Activated naive CD8-positive, alpha-beta T cell treated with anti-CD3 and anti-CD28 coated beads, Interleukin-2, amount 50 U/mL, for 24 hours (primary cell): ENCODE data around the gene ANKFN1.

Source experiments
- ATAC-seq: fragments of 150-1000 bp; cut with Tn5 transposase; one replicate; pipeline ENCODE4 v1.10.0; 2021
- DNase-seq: peaks from one replicate; pipeline ENCODE4 v3.0.0; 2021
- H3K27ac Mint-ChIP-seq: one replicate; pipeline ENCODE4 v1.8.0; 2021; ENCODE audit warnings: mild to moderate bottlenecking, mixed read lengths
- H3K27me3 Mint-ChIP-seq: one replicate; pipeline ENCODE4 v1.8.0; 2021; ENCODE audit warnings: mixed read lengths
- H3K36me3 Mint-ChIP-seq: one replicate; pipeline ENCODE4 v1.8.0; 2021; ENCODE audit warnings: low read depth, mixed read lengths
- H3K4me1 Mint-ChIP-seq: one replicate; pipeline ENCODE4 v1.8.0; 2021; ENCODE audit warnings: mixed read lengths
- H3K4me3 Mint-ChIP-seq: one replicate; pipeline ENCODE4 v1.8.0; 2021; ENCODE audit warnings: mild to moderate bottlenecking, moderate library complexity, mixed read lengths
- H3K9me3 Mint-ChIP-seq: one replicate; pipeline ENCODE4 v1.8.0; 2021; ENCODE audit warnings: mixed read lengths

Gene ANKFN1, protein sequence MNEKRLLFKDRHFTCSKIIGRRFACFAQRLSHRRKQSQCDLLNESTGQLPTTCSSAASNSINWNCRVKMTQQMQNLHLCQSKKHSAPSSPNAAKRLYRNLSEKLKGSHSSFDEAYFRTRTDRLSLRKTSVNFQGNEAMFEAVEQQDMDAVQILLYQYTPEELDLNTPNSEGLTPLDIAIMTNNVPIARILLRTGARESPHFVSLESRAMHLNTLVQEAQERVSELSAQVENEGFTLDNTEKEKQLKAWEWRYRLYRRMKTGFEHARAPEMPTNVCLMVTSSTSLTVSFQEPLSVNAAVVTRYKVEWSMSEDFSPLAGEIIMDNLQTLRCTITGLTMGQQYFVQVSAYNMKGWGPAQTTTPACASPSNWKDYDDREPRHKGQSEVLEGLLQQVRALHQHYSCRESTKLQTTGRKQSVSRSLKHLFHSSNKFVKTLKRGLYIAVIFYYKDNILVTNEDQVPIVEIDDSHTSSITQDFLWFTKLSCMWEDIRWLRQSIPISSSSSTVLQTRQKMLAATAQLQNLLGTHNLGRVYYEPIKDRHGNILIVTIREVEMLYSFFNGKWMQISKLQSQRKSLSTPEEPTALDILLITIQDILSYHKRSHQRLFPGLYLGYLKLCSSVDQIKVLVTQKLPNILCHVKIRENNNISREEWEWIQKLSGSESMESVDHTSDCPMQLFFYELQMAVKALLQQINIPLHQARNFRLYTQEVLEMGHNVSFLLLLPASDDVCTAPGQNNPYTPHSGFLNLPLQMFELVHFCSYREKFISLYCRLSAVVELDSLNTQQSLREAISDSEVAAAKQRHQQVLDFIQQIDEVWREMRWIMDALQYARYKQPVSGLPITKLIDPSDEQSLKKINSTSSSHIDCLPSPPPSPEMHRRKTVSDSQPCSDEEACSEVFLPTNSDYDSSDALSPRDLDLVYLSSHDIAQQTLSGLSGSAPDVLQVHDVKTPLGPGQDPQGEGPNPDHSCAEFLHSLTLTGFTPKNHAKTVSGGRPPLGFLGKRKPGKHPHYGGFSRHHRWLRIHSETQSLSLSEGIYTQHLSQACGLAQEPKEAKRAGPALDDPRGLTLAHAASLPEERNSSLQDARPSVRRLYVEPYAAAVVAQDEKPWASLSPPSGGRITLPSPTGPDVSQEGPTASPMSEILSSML

DNA sequence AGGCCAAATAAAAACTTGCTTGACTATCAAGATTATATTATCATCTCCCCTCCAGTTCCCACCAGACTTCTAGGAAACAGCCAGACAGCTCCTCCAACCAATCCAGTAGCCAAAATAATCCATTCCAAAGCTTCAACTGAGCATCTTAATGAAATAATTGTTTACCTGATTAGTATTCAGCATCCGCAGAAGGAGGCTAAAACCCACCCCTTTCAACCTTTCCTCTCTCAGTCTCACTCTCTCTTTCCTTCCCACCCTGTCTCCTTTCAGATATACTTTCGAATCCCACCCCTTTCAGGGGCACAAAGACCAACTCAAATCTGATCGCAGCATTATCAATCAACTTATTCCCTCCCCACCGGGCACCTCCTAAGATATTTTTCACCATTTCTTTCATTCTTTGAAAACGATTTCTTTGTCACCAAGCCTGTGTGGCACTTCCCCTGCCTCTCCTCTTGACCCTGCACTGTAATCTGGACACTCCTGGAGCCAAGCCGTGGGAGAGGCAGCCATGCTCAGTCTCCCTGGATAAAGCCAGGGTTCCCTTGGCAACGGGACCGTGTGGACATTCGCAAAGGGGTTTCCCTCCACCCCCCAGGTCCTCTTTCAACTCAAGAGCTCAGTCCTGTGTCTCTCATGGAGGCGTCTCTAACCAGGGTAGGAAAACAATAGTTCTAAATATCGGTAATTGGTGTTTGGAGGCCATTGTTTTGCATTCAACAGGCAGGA is at the start of gene ANKFN1:
TSS of gene ANKFN1 (plus strand) at position 602 of the 729 bp plus-strand sequence. CDS start 59,193 bp downstream, outside the sequence.
- Mint-ChIP-seq H3K36me3 (no peaks in the 10 kb centered on the region), H3K27me3 (peaks cover 3% of the 10 kb centered on the region), H3K4me3 (no peak within 1 kb of the TSS), H3K9me3 (no peaks in the 10 kb centered on the region), H3K27ac (no peak within 1 kb of the TSS), H3K4me1 (no peaks in the 10 kb centered on the region)
- DNase-seq (no peak), ATAC-seq (no peak)

DNA sequence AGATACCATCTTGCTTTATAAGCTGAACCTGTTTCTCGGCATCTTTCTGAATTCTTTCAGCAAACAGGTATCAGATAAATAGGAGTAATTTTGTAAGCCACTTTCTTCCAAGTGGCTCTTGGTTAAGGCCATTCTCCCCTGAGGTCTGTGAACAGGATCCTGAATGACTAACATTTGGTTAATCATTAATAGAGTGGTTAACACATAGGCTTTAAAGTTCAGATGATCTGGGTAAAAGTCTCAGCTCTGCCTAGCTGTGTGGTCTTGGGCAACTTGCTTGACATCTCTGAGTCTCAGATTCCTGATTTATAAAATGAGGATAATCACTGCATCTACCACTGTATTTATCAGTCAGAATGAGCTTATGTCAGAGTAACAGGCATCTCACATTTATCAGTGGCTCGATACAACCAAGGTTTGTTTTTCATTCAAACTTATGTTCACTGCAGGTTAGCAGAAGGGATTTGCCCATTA is 44.4 kb upstream of the ANKFN1 start:
- peak; percentile 36 for ATAC-seq

DNA sequence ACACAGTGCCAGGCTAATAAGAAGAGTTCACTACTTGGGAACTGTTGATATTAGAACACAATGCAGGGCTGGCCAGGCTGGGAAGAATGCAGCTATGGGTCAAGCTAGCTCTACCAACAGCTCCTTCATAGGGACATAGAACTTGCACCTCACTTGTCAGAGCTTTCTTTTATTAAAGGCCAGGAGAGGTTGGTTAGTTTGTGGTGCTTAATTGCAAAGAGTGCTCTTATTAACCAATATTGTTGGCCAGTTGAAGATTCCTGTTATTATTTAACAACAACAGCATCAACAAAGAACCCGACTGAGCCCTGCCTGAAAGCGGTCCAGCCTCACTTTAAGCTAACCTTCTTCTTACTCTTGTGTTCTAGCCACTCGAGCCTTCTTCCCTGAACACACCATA is 43.4 kb upstream of the ANKFN1 start:
- Mint-ChIP-seq H3K4me3 (no peak overlapping the region), H3K36me3 (no peaks in the 10 kb centered on the region), H3K27ac (no peak overlapping the region), H3K4me1 (no peaks in the 10 kb centered on the region), H3K27me3 (peaks cover 2% of the 10 kb centered on the region), H3K9me3 (no peaks in the 10 kb centered on the region)
- no peak for DNase-seq
- no peak for ATAC-seq

More for the DNA sequence above, 44.4 kb upstream of the ANKFN1 start:
- no peak overlapping the region for H3K27ac Mint-ChIP-seq
- no peaks in the 10 kb centered on the region for H3K27me3 Mint-ChIP-seq
- H3K4me3 Mint-ChIP-seq: no peak overlapping the region
- no peaks in the 10 kb centered on the region for H3K9me3 Mint-ChIP-seq
- H3K36me3 Mint-ChIP-seq: no peaks in the 10 kb centered on the region
- H3K4me1 Mint-ChIP-seq: no peaks in the 10 kb centered on the region
- DNase-seq: no peak

DNA sequence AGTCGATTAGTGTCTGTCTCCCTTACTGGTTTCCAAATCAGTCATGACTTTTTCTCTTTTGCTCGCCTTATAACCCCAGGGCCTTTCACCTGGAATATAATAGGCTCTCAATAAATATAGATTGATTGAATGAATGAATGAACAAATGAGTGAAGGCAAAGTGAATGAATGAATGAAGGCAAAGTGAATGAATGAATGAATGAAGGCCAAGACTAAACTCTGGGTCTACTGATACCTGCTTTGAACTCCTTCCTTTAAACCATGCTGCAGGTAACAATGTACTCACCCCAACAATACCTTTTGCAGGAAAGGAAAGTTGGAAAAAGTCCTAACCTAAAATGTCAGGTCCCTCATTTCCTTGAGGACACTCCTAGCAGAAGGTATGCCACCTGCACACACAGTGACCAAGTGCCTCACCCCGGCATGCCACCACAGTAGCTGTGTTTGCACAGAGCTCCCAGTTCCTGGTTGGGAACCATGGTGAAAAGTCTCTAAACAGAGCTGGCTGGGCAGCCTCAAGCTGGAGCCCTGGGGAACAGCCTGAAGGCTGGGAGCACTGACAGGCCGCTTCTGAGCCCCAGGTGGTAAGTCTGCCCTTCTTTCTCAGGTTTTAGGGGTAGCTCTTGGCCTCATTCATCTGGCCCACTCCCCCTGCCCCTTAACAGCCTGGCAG is 42.7 kb upstream of the ANKFN1 start:
- no peaks in the 10 kb centered on the region for H3K9me3 Mint-ChIP-seq
- no peak overlapping the region for H3K27ac Mint-ChIP-seq
- DNase-seq (no peak), ATAC-seq (no peak)
- no peaks in the 10 kb centered on the region for H3K4me1 Mint-ChIP-seq
- peaks cover 2% of the 10 kb centered on the region for H3K27me3 Mint-ChIP-seq
- no peak overlapping the region for H3K4me3 Mint-ChIP-seq
- H3K36me3 Mint-ChIP-seq: no peaks in the 10 kb centered on the region

DNA sequence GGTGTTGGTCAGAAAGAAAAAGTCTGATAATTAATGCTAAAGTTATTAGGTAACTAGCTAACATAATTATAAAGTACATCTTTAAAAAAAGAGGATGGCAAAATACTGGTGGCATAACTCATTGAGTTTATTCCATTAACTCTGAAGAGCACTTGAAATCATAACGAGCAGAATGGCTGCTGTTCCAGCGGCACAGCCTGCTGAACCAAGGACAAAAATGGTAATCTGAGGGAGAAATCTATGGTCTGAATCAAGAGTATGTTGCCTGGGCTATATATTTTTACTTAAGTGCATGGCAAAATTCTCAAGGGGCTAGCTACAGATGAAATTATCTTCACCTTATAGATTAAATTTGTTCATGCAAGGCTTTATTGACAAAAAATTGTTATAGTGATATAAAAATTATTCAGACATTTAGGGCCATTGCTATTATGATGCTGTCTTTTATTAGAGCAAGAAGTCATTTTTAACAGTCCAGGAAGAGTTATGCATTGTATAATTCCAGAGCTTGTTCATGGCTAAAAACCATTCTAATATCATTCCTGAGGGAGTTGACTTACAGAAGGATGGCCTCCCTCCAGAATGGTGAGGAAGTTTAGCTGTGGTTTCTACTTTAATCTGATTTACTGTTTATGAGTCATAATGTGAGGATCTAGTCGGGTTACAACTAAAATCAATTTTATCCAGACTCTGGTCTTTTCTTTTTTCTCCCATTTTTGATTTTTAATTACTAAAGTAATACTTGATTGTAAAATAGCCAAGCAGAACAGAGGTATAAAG is 41.4 kb upstream of the ANKFN1 start:
- no peaks in the 10 kb centered on the region for H3K9me3 Mint-ChIP-seq
- H3K27me3 Mint-ChIP-seq: peaks cover 2% of the 10 kb centered on the region
- no peaks in the 10 kb centered on the region for H3K4me1 Mint-ChIP-seq
- H3K27ac Mint-ChIP-seq: no peak overlapping the region
- H3K4me3 Mint-ChIP-seq: no peak overlapping the region
- DNase-seq (no peak), ATAC-seq (no peak)
- no peaks in the 10 kb centered on the region for H3K36me3 Mint-ChIP-seq

DNA sequence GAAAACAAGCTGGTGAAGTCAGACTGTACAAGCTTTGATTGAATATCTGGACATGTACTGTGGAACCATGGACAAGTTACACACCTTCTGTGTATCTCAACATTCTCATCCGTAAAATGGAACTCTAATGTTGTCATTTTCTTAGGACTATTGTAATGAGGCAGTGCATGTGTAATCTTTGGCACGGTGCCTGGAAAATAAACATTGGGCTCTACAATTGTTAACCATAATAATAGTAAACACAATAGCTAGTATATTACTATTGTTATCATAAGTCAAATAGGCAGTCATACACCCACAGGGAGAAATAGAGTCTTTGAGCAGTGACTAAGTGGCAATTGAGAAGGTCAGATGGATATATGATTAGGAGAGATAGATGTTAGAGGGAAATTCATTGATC is 39.8 kb upstream of the ANKFN1 start:
- DNase-seq (no peak), ATAC-seq (no peak)
- Mint-ChIP-seq H3K27me3 (peaks cover 2% of the 10 kb centered on the region), H3K4me3 (no peak overlapping the region), H3K4me1 (no peaks in the 10 kb centered on the region), H3K27ac (no peak overlapping the region), H3K36me3 (no peaks in the 10 kb centered on the region), H3K9me3 (no peaks in the 10 kb centered on the region)

DNA sequence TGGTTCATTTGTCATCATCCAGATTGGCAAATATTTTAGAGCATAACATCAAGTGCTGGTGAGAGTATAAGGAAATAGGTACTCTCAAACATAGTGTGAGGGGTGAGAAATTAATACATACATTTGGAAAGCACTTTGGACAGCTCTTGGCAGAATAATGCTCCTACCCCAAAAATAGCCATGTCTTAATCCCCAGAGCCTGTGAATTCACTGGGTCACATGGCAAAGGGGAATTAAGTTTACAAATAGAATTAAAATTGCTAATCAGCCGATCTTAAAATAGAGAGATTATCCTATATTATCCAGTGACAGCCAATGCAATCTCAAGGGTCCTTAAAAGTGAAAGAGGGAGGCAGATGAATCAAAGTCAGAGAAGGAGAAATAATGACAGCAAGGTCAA is 38.8 kb upstream of the ANKFN1 start:
- no peaks in the 10 kb centered on the region for H3K9me3 Mint-ChIP-seq
- H3K4me3 Mint-ChIP-seq: no peak overlapping the region
- H3K27me3 Mint-ChIP-seq: peaks cover 2% of the 10 kb centered on the region
- no peak for DNase-seq
- H3K4me1 Mint-ChIP-seq: no peaks in the 10 kb centered on the region
- H3K27ac Mint-ChIP-seq: no peak overlapping the region
- ATAC-seq: no peak
- H3K36me3 Mint-ChIP-seq: no peaks in the 10 kb centered on the region

DNA sequence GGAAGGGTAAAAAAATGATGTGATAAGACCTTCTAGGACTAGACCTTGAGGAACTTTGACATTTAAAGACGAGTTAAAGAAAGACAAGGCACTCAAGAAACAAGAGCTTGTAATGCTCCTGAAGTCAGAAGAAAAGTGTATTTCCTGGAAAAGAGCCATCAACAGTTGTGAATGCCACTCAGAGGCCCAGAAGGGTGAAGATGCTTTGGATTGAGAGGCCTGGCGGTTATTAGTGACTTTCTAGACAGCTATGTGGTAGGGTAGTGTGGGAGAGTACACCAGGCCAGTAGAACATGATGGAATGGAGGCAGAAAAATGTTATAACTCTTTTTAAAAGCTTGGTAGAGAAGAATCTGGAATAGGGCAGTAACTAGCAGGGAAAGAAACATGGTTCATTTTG is 34.1 kb upstream of the ANKFN1 start:
- Mint-ChIP-seq H3K36me3 (no peaks in the 10 kb centered on the region), H3K27ac (no peak overlapping the region), H3K9me3 (no peaks in the 10 kb centered on the region), H3K27me3 (no peaks in the 10 kb centered on the region), H3K4me1 (no peaks in the 10 kb centered on the region), H3K4me3 (no peak overlapping the region)
- no peak for ATAC-seq
- no peak for DNase-seq

DNA sequence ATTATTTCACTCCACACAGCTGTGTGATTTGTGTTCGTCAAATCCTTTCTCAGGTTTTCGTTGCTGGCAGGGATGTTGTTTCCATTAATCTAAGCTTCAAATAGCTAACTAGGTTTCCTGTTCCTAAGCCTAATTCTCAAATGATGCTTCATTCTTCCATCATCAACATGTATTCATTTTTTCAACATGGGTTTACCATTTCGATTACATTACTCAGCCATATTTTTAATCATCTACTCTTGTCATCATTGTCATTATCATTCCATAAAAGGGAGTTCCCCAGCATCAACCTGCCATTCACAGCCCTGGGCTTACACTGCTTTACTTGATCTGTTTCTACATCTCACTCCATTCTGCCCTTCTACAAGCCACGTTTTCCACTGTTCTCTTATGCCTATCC is 33.3 kb upstream of the ANKFN1 start:
- no peaks in the 10 kb centered on the region for H3K27me3 Mint-ChIP-seq
- no peak for ATAC-seq

DNA sequence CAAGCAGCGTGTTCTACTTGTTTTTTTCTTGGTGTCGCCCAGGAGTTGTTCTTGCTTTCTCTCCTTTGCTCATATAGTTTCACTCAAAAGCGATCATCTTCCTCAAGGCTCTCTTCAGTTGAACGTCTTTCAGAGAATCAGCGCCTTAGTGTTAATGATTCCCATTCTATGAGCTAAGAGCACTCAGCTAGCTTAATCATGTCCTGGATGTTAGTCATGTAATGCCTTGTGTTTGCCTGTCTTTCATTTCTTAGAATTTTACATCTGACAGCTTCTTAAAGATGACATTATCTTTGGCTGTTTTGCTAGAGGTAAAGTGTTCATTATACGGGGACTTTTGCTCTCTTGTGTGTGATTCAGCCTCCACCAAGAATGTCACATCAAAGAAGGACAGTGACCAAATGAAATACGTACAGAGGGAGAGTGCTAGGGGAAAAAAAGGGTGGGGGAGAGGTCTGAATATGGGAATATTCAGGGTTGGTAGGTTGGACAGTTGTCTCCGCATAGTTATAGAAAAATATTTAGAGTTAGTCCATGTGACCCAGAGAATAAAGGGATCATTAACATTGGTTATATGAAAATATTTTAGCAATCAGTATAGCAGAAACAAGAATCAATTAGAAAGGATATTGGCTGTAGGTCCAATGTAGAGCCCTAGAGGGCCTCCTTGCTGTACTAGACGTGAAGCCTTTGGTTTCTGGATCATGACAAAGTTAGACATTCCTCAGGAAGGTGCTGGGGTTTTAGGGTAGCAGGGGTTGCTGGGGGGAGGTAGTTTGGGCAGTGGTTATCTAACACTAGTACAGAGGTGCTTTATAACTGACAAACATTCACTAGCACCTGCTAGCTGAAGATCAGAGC is 31.9 kb upstream of the ANKFN1 start:
- ATAC-seq (no peak), DNase-seq (no peak)
- H3K36me3 Mint-ChIP-seq: no peaks in the 10 kb centered on the region
- no peak overlapping the region for H3K4me3 Mint-ChIP-seq
- H3K27ac Mint-ChIP-seq: no peak overlapping the region
- H3K9me3 Mint-ChIP-seq: no peaks in the 10 kb centered on the region
- no peaks in the 10 kb centered on the region for H3K27me3 Mint-ChIP-seq
- no peaks in the 10 kb centered on the region for H3K4me1 Mint-ChIP-seq

More for the DNA sequence above, 33.3 kb upstream of the ANKFN1 start:
- DNase-seq: no peak
- Mint-ChIP-seq H3K9me3 (no peaks in the 10 kb centered on the region), H3K4me1 (no peaks in the 10 kb centered on the region), H3K27ac (no peak overlapping the region), H3K36me3 (no peaks in the 10 kb centered on the region), H3K4me3 (no peak overlapping the region)

DNA sequence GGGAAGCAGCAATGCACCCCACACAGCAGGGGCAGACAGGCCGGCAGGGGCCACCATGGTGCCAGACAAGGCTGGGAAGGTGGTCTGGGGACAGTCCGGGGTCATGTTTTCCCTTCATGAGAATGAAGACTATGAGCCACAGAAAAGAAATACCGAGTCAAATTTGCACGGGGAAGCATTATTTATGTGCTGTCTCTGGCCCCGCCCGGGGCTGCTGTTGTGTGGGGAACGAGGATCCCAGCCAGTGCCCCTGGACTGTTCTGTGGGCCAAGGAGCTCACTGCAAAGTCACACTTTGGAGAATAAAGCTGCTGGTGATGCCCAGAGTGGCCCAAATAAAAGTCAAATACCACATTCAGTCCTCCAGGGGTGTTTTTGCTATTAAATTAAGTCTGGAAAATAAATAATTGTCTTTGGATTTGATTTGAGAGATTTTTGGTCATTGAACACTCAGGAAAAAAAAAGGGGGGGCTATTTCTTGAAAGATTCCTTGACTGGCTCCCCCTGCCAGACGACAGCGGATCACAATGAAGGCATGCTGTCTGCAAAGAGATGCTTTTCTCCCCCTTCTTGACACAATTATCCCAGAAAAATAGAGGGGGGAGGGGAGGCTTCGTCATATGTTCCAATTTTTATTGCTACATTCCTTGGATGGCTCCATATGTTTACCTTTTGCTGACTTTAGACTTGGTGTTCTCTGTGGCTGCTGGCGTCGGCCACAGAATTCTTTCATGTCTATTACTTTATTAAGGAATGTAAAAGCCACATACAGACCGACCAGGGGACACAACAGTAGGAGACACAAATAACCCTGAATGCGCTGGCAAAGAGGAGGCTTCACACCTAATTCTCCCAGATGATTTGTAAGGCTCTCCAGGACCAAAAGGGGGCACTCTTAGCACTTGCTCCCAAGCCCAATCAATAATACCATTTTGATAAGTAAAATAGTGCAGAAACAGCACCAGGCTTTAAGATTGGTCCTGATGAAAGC is 27.1 kb upstream of the ANKFN1 start:
- no peak overlapping the region for H3K27ac Mint-ChIP-seq
- DNase-seq (no peak), ATAC-seq (no peak)
- H3K36me3 Mint-ChIP-seq: no peaks in the 10 kb centered on the region
- H3K27me3 Mint-ChIP-seq: no peaks in the 10 kb centered on the region
- no peak overlapping the region for H3K4me3 Mint-ChIP-seq
- H3K4me1 Mint-ChIP-seq: no peaks in the 10 kb centered on the region
- no peaks in the 10 kb centered on the region for H3K9me3 Mint-ChIP-seq
